Epithelial cell of prostate (primary cell): ENCODE data around the gene SEMA4D.

Experiments
- DNase-seq: peaks from one replicate; pipeline ENCODE4 v3.0.0-alpha.2; 2011; ENCODE audit warnings: low read depth, low spot score
- H3K27ac ChIP-seq: fragments of 450-650 bp; 2 replicates; pipeline ENCODE4 v1.5.1; 2017; ENCODE audit warnings: mild to moderate bottlenecking

Gene SEMA4D

DNA sequence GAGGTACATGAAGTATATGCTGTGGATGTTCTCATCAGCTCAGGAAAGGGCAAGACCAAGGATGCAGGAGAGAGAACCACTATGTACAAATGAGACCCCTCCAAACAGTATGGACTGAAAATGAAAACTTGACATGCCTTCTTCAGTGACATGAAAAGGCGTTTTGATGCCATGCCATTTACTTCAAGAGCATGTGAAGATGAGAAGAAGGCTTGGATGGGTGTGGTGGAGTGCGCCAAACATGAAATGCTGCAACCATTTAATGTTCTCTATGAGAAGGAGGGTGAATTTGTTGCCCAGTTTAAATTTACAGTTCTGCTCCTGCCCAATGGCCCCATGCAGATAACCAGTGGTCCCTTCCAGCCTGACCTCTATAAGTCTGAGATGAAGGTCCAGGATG, 47.7 kb downstream of the SEMA4D start:
- no peak for DNase-seq
- no peak overlapping the region for H3K27ac ChIP-seq

DNA sequence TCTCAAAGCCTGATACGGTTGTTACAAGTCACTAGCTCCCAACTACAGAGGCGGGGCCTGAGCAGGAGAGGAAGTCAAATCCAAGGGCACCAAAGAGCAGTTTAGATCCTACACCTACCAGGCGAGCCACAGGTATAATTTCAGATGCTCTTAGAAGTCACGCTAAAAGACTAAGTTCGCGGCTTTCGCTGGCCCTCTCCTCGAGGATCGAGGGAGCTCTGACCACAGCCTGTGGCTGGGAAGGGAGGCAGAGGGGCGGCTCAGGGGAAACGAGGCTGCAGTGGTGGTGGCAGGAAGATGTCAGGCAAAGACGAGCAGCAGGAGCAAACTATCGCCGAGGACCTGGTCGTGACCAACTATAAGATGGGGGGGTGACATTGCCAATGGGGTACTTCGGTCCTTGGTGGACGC, 48.6 kb downstream of the SEMA4D start:
- no peak overlapping the region for H3K27ac ChIP-seq
- no peak for DNase-seq

- no peak for DNase-seq
- H3K27ac ChIP-seq, result no peak overlapping the region
Measured at GRCh38 chr9:89448821-89449220, 49.1 kb downstream of the SEMA4D start.

DNA sequence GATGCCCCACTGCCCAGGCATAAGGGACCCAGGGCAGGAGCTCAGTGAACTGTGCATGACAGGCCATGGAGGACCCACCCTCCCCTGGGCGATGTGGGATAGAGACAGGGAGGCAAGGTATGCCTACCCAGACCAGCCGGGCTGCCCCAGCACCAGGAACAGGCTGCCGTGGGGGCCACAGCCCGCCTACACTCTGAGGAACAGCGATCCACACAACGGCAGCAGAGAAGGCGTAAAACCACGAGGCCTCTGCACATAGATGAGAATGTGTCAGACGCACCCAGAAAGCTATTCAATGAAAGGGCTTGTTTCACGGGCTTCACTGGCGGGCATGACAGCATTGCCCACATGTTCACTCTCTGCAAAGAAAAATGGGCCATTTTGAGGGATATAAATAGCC, 49.5 kb downstream of the SEMA4D start:
- H3K27ac ChIP-seq, result no peak overlapping the region
- no peak for DNase-seq

DNA sequence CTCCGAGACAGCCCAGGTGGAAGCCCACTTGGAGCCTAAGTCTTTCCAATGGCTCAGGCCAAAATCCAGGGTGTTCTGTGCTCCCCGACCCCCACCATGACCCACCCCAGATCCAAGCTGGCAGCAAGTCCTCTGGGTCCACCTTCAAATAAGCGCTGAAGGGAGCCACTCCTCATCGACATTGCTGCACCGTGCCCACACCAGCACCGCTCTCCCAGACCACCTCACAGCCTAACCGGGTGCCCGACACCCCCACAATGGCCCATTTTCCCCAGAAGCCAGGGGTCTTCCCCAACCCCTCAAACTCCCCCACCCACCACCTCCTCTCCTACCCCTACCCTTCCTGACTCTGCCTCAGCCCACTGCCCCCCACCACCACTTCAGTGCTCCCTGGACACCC, 50.5 kb downstream of the SEMA4D start:
- DNase-seq, result no peak
- H3K27ac ChIP-seq, result no peak overlapping the region

- DNase-seq, result no peak
- no peak overlapping the region for H3K27ac ChIP-seq
Measured at GRCh38 chr9:89446961-89447310, 51.0 kb downstream of the SEMA4D start.

GRCh38 chr9:89446261-89446960, 51.5 kb downstream of the SEMA4D start:
- no peak overlapping the region for H3K27ac ChIP-seq
- no peak for DNase-seq

- H3K27ac ChIP-seq, result no peak overlapping the region
- DNase-seq, result no peak
Measured at GRCh38 chr9:89445801-89446251, 52.1 kb downstream of the SEMA4D start.

- no peak overlapping the region for H3K27ac ChIP-seq
- DNase-seq, result no peak
Measured at GRCh38 chr9:89444925-89445765, 52.8 kb downstream of the SEMA4D start.

GRCh38 chr9:89444274-89444673, 53.6 kb downstream of the SEMA4D start:
- no peak for DNase-seq
- H3K27ac ChIP-seq, result no peak overlapping the region

DNA sequence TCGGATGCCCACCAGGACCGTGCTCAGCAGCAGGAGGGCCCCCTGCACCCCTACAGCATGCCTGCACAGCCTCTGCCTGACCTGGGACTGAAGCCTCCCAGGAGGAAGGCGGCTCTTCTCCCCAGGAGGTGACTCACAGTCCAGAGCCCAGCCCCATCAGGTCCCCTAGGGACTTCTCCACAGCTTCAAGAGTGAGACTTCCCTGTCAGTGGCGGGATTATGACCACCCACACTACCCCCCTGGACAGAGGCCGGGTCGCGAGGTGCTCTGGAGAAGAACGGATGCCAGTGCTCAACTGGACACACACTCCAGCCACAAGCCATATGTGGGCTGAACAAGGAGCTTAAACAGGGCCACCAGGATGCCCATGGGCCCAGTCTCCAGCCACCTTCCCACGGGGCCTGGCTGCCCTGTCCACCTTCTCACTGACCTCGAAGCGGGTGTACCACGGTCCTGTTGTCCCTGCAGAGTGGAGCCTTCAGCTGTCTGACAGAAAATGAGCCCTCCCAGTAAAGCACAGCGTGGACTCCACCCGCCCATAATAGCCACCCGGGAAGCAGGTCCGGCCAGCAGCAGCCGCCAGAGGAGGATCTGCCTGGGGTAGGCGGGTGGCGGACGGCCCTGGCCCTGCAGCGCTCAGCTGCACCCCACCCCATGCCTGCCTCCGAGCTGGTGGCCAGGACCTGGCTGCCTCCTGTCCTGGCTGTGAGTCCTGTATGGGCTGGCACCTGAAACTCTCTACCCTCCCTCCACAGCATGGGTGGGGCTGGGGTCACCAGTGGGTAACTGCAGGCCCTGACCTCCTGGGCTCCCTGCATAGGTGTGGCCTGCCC, 54.7 kb downstream of the SEMA4D start:
- DNase-seq, result no peak
- no peak overlapping the region for H3K27ac ChIP-seq

DNA sequence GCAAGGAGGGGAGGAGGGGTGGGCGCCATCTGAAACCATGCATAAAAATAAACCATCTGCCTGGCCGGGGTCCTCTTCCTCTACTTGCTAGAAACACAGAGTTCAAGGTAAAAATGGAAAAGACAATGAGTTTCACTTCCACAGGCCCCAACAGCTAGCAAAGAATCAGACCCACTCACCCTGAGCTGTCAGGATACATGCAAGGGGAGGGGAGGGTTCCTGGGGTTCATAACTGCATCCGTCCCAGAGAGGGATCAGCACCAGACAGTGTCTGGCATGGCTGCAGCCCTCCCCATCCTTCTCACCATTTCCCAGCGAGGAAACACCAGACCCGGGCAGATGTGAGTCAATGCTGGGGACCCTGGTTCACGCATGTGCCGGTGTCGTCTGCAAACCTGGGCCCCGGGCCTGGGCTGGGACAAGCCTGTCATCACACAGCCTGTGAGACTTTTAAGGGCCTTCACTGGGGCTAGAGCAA, 55.4 kb downstream of the SEMA4D start:
- DNase-seq, result no peak
- no peak overlapping the region for H3K27ac ChIP-seq

GRCh38 chr9:89441986-89442385, 55.9 kb downstream of the SEMA4D start:
- no peak for DNase-seq
- H3K27ac ChIP-seq, result no peak overlapping the region

DNA sequence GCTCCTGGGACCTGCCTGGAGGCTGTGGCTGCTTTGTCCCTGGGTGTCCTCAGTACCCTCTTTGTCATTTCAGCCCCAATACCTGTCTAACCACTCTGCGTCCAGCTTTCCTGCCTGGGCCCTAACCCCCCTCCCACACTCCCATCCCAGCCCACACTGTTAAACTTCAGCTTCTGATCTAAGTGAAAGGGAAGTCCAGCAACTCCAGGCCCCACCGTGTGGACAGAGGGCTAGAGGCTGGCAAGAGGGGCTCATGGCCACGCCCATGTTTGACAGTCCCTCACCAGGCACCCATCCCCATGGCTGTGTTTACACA, 56.3 kb downstream of the SEMA4D start:
- H3K27ac ChIP-seq, result no peak overlapping the region
- DNase-seq, result no peak

- no peak for DNase-seq
- peak overlapping the region; percentile 14 for H3K27ac ChIP-seq
Measured at GRCh38 chr9:89440951-89441654, 56.8 kb downstream of the SEMA4D start.

DNA sequence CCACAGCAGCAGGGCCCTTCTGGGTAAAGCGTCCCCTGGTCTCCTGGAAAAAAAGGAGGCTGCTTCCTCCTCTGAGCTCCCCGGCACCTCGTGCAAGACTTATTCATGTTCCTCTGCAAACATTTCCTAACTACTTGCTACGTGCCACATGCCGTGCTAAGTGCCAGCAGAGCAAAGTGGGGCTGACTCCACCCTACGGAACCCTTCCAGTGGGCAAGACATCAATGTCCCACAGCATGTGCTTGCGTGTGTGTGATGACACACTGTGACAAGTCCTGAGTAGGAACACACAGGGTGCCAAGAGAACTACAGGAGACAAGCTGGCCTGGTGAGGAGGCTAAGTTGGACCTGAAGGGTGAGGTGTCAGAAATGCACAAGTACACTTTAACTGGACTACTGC, 57.4 kb downstream of the SEMA4D start:
- DNase-seq, result peak; percentile 36
- H3K27ac ChIP-seq, result peak overlapping the region; percentile 14

- peak overlapping the region; percentile 14 for H3K27ac ChIP-seq
- DNase-seq, result no peak
Measured at GRCh38 chr9:89440046-89440445, 57.9 kb downstream of the SEMA4D start.

- no peak overlapping the region for H3K27ac ChIP-seq
Measured at GRCh38 chr9:89439571-89439970, 58.3 kb downstream of the SEMA4D start.

DNA sequence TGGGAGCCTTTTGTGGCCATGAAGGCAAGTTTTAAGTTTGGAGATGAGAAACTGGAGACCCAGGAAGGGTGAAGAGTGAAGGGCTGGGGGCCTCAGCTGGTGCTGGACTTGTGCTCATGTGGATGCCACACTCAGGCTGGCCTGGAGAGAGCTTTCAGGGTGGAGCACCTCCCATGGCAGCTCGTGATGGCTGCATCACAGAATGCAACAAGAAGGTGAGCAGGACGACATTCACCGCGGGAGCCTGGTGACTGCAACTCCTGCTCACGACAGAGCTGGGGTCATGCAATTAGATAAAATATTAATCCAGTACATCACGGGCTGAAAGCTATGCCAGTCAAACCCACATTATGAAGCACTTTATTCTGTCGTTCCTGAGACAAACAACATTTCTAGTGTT, 59.7 kb downstream of the SEMA4D start:
- no peak overlapping the region for H3K27ac ChIP-seq

More at GRCh38 chr9:89439571-89439970, 58.3 kb downstream of the SEMA4D start:
- DNase-seq, result no peak

DNA sequence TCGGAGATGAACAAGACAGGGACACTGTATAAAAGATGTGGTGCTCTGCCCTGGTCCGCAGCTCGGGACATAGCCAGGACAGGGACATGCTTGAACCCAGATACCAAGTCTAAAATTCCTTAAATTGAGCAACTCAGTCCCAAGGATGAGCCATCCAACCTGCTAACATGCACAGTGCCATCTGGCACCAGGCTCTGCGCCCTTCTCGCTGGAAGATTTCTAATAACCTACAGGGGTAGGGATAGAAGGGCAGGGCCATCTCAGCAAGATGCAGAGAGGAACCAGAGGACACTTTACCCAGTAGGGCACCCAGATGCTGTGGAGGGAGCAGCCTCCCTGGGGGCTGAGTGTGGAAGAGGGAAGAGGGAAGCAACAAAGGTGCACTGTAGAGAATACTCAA, 60.1 kb downstream of the SEMA4D start:
- no peak overlapping the region for H3K27ac ChIP-seq
- DNase-seq, result no peak

More for the DNA sequence above, 59.7 kb downstream of the SEMA4D start:
- no peak for DNase-seq
